ENCODE results near the gene LSG1. TPM values are rescaled to one million over a fixed set of nuclear protein-coding genes. Genes with fewer than 3 reads are reported as not detected.
A peak's percentile ranks its signal among the peaks of the same experiment; 100 is the strongest.

LSG1 gene
- 33.3 TPM for total RNA-seq
- polyA plus RNA-seq (ENCODE audit: insufficient read depth, low read depth, low replicate concordance) = 14.8 TPM
- long read RNA-seq, donor 1, partial matches to known transcripts = 0 of 4 reads
- long read RNA-seq, donor 1, other reads (novel, unspliced or antisense) = 0 of 4 reads
- long read RNA-seq, donor 2, transcript LSG1-201 (14 exons, 3,572 nt) = major isoform, 5 of 7 reads
- long read RNA-seq, donor 2, partial matches to known transcripts = 0 of 7 reads
- long read RNA-seq, donor 2, other reads (novel, unspliced or antisense) = 0 of 7 reads
- long read RNA-seq, donor 3, transcript LSG1-201 (14 exons, 3,572 nt) = major isoform, 8 of 9 reads
- long read RNA-seq, donor 3, partial matches to known transcripts = 0 of 9 reads
- long read RNA-seq, donor 3, other reads (novel, unspliced or antisense) = 0 of 9 reads
- long read RNA-seq, donor 4, partial matches to known transcripts = 0 of 5 reads
- long read RNA-seq, donor 4, other reads (novel, unspliced or antisense) = 0 of 5 reads
- long read RNA-seq, donor 5, partial matches to known transcripts = 0 of 1 reads
- long read RNA-seq, donor 5, other reads (novel, unspliced or antisense) = 0 of 1 reads
- long read RNA-seq, donor 6, partial matches to known transcripts = 0 of 5 reads
- long read RNA-seq, donor 6, other reads (novel, unspliced or antisense) = 0 of 5 reads
- long read RNA-seq, donor 7, transcript LSG1-201 (14 exons, 3,572 nt) = major isoform, 18 of 30 reads
- long read RNA-seq, donor 7, partial matches to known transcripts = 7 of 30 reads
- long read RNA-seq, donor 7, other reads (novel, unspliced or antisense) = 5 of 30 reads
- long read RNA-seq, donor 8, partial matches to known transcripts = 0 of 3 reads
- long read RNA-seq, donor 8, other reads (novel, unspliced or antisense) = 0 of 3 reads
- long read RNA-seq, donor 9, partial matches to known transcripts = 0 of 1 reads
- long read RNA-seq, donor 9, other reads (novel, unspliced or antisense) = 0 of 1 reads
- long read RNA-seq, donor 10, partial matches to known transcripts = 0 of 5 reads
- long read RNA-seq, donor 10, other reads (novel, unspliced or antisense) = 0 of 5 reads

GRCh38 chr3:194671900-194672808 is at the start of gene LSG1:
Gene LSG1 (minus strand): TSS chr3:194672191. CDS start chr3:194672162, 29 bp downstream.
- FAIRE-seq = no peak
- Histone ChIP-seq H3K27ac (ENCODE audit: low read depth in 2 of 2, low read length in 2 of 2) (peak within 1 kb of the TSS; percentile 89 to 90), H3K4me3 (ENCODE audit: low read length in 3 of 3) (peak within 1 kb of the TSS; percentile 78 to 90 (median 88)), H3K27me3 (ENCODE audit: control insufficient read depth, insufficient read depth, low read length) (no peaks in the 10 kb centered on the region), H3K36me3 (ENCODE audit: control insufficient read depth in 2 of 3, insufficient read depth in 3 of 3, low read length in 3 of 3) (peaks cover 0 to 11% (median 2%) of the 10 kb centered on the region in 3 donors), H3K9ac (ENCODE audit: low read length in 3 of 3) (peak within 1 kb of the TSS; percentile 69 to 77 (median 72)), H3K9me3 (ENCODE audit: control insufficient read depth in 2 of 3, insufficient read depth in 1 of 3, low read length in 3 of 3) (no peaks in the 10 kb centered on the region), H3K4me1 (ENCODE audit: control insufficient read depth in 2 of 3, insufficient read depth in 2 of 3, low read depth in 1 of 3, low read length in 3 of 3) (peaks cover 0 to 11% (median 8%) of the 10 kb centered on the region in 3 donors)
- DNase-seq = peak; percentile 95 to 98 (median 97)
- intact Hi-C loops (cut with DNase I) = no loop called here
- TF ChIP-seq CTCF (IDR thresholded peaks at IDR 0.05; ENCODE audit: borderline replicate concordance, extremely low read depth, insufficient read depth) = peak; percentile 14

GRCh38 chr3:194720048-194720447 is 48.1 kb upstream of the LSG1 start:
- Histone ChIP-seq H3K27me3 (ENCODE audit: control insufficient read depth, insufficient read depth, low read length) (no peaks in the 10 kb centered on the region), H3K9me3 (ENCODE audit: control insufficient read depth in 2 of 3, insufficient read depth in 1 of 3, low read length in 3 of 3) (no peaks in the 10 kb centered on the region), H3K4me1 (ENCODE audit: control insufficient read depth in 2 of 3, insufficient read depth in 2 of 3, low read depth in 1 of 3, low read length in 3 of 3) (no peaks in the 10 kb centered on the region), H3K9ac (ENCODE audit: low read length in 3 of 3) (no peak overlapping the region), H3K36me3 (ENCODE audit: control insufficient read depth in 2 of 3, insufficient read depth in 3 of 3, low read length in 3 of 3) (no peaks in the 10 kb centered on the region), H3K27ac (ENCODE audit: low read depth in 2 of 2, low read length in 2 of 2) (no peak overlapping the region), H3K4me3 (ENCODE audit: low read length in 3 of 3) (no peak overlapping the region)
- no peak for TF ChIP-seq CTCF (IDR thresholded peaks at IDR 0.05; ENCODE audit: borderline replicate concordance, extremely low read depth, insufficient read depth)
- no peak for FAIRE-seq
- intact Hi-C loops (cut with DNase I) = no loop called here
- no peak for DNase-seq

GRCh38 chr3:194718079-194718478 is 46.1 kb upstream of the LSG1 start:
- FAIRE-seq (no peak), DNase-seq (no peak)
- H3K4me3 ChIP-seq (ENCODE audit: low read length in 3 of 3) = no peak overlapping the region
- H3K4me1 ChIP-seq (ENCODE audit: control insufficient read depth in 2 of 3, insufficient read depth in 2 of 3, low read depth in 1 of 3, low read length in 3 of 3) = no peaks in the 10 kb centered on the region
- H3K27ac ChIP-seq (ENCODE audit: low read depth in 2 of 2, low read length in 2 of 2) = no peak overlapping the region
- no peak overlapping the region for H3K9ac ChIP-seq (ENCODE audit: low read length in 3 of 3)
- no peaks in the 10 kb centered on the region for H3K9me3 ChIP-seq (ENCODE audit: control insufficient read depth in 2 of 3, insufficient read depth in 1 of 3, low read length in 3 of 3)
- TF ChIP-seq CTCF (IDR thresholded peaks at IDR 0.05; ENCODE audit: borderline replicate concordance, extremely low read depth, insufficient read depth) = no peak
- H3K27me3 ChIP-seq (ENCODE audit: control insufficient read depth, insufficient read depth, low read length) = no peaks in the 10 kb centered on the region
- intact Hi-C loops (cut with DNase I) = no loop called here
- H3K36me3 ChIP-seq (ENCODE audit: control insufficient read depth in 2 of 3, insufficient read depth in 3 of 3, low read length in 3 of 3) = no peaks in the 10 kb centered on the region

All from kidney (tissue), 22 donors.